Tibial nerve (tissue), 4 donors: ENCODE data around the gene TMEM178B.

Experiments used
- CTCF ChIP-seq, 5 experiments: fragments of 200-600 bp in 3 of 5; fragments of 450-650 bp in 2 of 5; sonication (generic) in 3 of 5; IDR thresholded peaks; one replicate each; pipeline ENCODE4 v1.5.1; 2016 to 2019; ENCODE audit warnings: antibody characterized with exemption in 5 of 5, mild to moderate bottlenecking in 3 of 5, moderate library complexity in 2 of 5
- EP300 ChIP-seq, 2 donors: sonication (generic); formaldehyde crosslinking; IDR thresholded peaks; one replicate each; pipeline ENCODE4 v1.6.1; 2017; ENCODE audit warnings: antibody characterized with exemption in 2 of 2, mild to moderate bottlenecking in 1 of 2
- POLR2A ChIP-seq, 2 donors: fragments of 450-650 bp; IDR thresholded peaks; one replicate each; pipeline ENCODE4 v1.6.1; 2017; ENCODE audit warnings: antibody characterized with exemption in 2 of 2, mild to moderate bottlenecking in 2 of 2, moderate library complexity in 2 of 2

- TF ChIP-seq CTCF (IDR thresholded peaks at IDR 0.05) (no peak), EP300 (IDR thresholded peaks at IDR 0.05) (no peak), POLR2A (IDR thresholded peaks at IDR 0.05) (no peak)
Observed at GRCh38 chr7:141389140-141389796, 315.4 kb downstream of the TMEM178B start.
